ENCODE data around the gene UNC13A. TPM values are rescaled to one million over a fixed set of nuclear protein-coding genes. Genes with fewer than 3 reads are reported as not detected.

UNC13A gene
- total and polyA plus RNA-seq, 2 of the 13 experiments (the other 11 are each of a cell fraction or from before 2014, with no cell fraction given), result 0.11 to 0.45 TPM

GRCh38 chr19:17687857-17688784 is at the start of gene UNC13A (continued):
- TF ChIP-seq, protein P1, sequence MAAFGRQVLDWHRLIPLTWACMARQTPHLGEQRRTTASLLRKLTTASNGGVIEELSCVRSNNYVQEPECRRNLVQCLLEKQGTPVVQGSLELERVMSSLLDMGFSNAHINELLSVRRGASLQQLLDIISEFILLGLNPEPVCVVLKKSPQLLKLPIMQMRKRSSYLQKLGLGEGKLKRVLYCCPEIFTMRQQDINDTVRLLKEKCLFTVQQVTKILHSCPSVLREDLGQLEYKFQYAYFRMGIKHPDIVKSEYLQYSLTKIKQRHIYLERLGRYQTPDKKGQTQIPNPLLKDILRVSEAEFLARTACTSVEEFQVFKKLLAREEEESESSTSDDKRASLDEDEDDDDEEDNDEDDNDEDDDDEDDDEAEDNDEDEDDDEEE (CRISPR knock-in tag; IDR thresholded peaks at IDR 0.05), result 0 out of 2 replicates have a peak, but pooled peaks have one; percentile 40
- peak; percentile 8; the same call in 1 of the 2 replicates for TF ChIP-seq STAG1 (CRISPR knock-in tag; IDR thresholded peaks at IDR 0.05)
- TF ChIP-seq, protein P2, sequence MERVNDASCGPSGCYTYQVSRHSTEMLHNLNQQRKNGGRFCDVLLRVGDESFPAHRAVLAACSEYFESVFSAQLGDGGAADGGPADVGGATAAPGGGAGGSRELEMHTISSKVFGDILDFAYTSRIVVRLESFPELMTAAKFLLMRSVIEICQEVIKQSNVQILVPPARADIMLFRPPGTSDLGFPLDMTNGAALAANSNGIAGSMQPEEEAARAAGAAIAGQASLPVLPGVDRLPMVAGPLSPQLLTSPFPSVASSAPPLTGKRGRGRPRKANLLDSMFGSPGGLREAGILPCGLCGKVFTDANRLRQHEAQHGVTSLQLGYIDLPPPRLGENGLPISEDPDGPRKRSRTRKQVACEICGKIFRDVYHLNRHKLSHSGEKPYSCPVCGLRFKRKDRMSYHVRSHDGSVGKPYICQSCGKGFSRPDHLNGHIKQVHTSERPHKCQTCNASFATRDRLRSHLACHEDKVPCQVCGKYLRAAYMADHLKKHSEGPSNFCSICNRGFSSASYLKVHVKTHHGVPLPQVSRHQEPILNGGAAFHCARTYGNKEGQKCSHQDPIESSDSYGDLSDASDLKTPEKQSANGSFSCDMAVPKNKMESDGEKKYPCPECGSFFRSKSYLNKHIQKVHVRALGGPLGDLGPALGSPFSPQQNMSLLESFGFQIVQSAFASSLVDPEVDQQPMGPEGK (CRISPR knock-in tag; IDR thresholded peaks at IDR 0.05), result peak; percentile 81
- TF ChIP-seq ZNF367 (CRISPR knock-in tag; IDR thresholded peaks at IDR 0.05; ENCODE audit: borderline replicate concordance), result no peak; the same call in 1 of the 2 replicates
- TF ChIP-seq PRMT3 (CRISPR knock-in tag; IDR thresholded peaks at IDR 0.05; ENCODE audit: borderline replicate concordance, low read depth), result no peak
- TF ChIP-seq ZNF737 (CRISPR knock-in tag; IDR thresholded peaks at IDR 0.05; ENCODE audit: borderline replicate concordance), result no peak
- TF ChIP-seq KLF12 (CRISPR knock-in tag; IDR thresholded peaks at IDR 0.05; ENCODE audit: borderline replicate concordance), result 0 out of 2 replicates have a peak, but pooled peaks have one; percentile 18
- TF ChIP-seq FOSL2 (CRISPR knock-in tag; IDR thresholded peaks at IDR 0.05), result no peak

Measured in HepG2 (cell line).